Measurements from ENCODE around the gene ELL2.
"Not testable (repeated sequence)": the region's sequence is repeated elsewhere in the genome, so short reads cannot be mapped to it uniquely, and the experiment has no call there.

DNA sequence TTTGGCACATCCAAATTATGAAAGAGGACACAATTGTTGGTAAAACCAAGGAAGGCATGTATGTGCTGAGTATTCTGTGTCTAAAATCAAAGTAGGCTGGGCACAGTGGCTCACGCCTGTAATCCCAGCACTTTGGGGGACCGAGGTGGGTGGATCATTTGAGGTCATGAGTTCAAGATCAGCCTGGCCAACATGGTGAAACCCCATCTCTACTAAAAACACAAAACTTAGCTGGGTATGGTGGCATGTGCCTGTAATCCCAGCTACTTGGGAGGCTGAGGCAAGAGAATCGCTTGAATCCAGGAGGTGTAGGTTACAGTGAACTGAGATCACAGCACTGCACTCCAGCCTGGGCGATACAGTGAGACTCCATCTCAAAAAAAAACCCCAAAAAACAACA is 124.7 kb downstream of the ELL2 start:
- not testable (repeated sequence) for TF ChIP-seq TEAD4 (IDR thresholded peaks at IDR 0.05; ENCODE audit: borderline replicate concordance, insufficient read depth); RCOR1 (IDR thresholded peaks at IDR 0.05; ENCODE audit: low read length); CHD2 (IDR thresholded peaks at IDR 0.05; ENCODE audit: low read length, partially characterized antibody)
- TF ChIP-seq, protein P1, sequence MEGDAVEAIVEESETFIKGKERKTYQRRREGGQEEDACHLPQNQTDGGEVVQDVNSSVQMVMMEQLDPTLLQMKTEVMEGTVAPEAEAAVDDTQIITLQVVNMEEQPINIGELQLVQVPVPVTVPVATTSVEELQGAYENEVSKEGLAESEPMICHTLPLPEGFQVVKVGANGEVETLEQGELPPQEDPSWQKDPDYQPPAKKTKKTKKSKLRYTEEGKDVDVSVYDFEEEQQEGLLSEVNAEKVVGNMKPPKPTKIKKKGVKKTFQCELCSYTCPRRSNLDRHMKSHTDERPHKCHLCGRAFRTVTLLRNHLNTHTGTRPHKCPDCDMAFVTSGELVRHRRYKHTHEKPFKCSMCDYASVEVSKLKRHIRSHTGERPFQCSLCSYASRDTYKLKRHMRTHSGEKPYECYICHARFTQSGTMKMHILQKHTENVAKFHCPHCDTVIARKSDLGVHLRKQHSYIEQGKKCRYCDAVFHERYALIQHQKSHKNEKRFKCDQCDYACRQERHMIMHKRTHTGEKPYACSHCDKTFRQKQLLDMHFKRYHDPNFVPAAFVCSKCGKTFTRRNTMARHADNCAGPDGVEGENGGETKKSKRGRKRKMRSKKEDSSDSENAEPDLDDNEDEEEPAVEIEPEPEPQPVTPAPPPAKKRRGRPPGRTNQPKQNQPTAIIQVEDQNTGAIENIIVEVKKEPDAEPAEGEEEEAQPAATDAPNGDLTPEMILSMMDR (IDR thresholded peaks at IDR 0.05) = not testable (repeated sequence)

Measured in SK-N-SH (cell line).